Activated gamma-delta T cell treated with anti-CD3 and anti-CD28 coated beads, Interleukin-2, amount 50 U/mL, for 16 hours (primary cell): Measurements from ENCODE around the gene GLRX3.

Experiments used
- DNase-seq: peaks from one replicate; pipeline ENCODE4 v3.0.0-alpha.2; 2020; ENCODE audit warnings: low read depth

The GLRX3 gene

GRCh38 chr10:130208807-130209206 is 72.6 kb downstream of the GLRX3 start:
- no peak for DNase-seq

- no peak for DNase-seq
Observed at GRCh38 chr10:130212746-130213145, 76.6 kb downstream of the GLRX3 start.

- no peak for DNase-seq
Observed at GRCh38 chr10:130213286-130214080, 77.3 kb downstream of the GLRX3 start.

- no peak for DNase-seq
Observed at GRCh38 chr10:130214431-130214830, 78.2 kb downstream of the GLRX3 start.

GRCh38 chr10:130215151-130215930 is 79.2 kb downstream of the GLRX3 start:
- DNase-seq: no peak

DNA sequence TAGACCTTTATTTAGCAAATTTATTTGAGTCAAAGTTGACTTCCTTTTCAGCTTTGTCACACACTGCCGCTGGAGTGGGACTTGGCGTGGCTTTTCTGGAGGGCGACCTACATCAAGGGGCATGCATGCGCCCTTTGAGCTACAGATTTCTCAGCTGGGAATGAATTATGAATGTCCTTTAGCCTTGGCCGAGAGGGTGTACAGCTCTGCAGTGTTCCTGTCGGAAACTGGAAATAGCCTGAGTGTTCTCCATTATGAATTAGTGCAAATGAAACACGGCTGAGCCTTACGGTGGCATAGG is 79.7 kb downstream of the GLRX3 start:
- DNase-seq: no peak

DNA sequence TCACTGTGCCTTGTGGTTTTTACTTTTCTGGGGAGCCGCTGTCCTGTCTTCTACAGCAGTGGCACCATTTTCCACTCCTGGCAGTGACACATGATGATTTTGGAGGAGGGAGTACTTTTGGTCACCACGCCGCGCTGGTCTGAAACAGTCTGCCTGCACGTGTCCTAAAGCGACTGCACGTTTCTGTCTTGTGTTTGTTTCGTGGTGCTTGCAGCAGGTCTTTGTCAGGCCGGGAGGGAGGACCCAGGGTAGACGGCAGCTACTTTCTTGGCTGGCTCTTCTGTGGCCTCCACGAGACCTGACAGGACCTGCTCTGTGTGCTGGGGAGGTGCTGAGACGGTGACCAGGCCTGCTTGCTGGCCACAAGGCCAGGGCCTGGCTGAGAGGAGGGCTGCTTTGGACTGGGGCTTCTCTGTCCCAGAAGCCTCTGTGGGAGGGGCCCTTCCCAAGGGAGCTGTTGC is 82.0 kb downstream of the GLRX3 start:
- no peak for DNase-seq

- no peak for DNase-seq
Observed at GRCh38 chr10:130218936-130219335, 82.7 kb downstream of the GLRX3 start.

- DNase-seq: no peak
Observed at GRCh38 chr10:130220251-130221185, 84.3 kb downstream of the GLRX3 start.

DNA sequence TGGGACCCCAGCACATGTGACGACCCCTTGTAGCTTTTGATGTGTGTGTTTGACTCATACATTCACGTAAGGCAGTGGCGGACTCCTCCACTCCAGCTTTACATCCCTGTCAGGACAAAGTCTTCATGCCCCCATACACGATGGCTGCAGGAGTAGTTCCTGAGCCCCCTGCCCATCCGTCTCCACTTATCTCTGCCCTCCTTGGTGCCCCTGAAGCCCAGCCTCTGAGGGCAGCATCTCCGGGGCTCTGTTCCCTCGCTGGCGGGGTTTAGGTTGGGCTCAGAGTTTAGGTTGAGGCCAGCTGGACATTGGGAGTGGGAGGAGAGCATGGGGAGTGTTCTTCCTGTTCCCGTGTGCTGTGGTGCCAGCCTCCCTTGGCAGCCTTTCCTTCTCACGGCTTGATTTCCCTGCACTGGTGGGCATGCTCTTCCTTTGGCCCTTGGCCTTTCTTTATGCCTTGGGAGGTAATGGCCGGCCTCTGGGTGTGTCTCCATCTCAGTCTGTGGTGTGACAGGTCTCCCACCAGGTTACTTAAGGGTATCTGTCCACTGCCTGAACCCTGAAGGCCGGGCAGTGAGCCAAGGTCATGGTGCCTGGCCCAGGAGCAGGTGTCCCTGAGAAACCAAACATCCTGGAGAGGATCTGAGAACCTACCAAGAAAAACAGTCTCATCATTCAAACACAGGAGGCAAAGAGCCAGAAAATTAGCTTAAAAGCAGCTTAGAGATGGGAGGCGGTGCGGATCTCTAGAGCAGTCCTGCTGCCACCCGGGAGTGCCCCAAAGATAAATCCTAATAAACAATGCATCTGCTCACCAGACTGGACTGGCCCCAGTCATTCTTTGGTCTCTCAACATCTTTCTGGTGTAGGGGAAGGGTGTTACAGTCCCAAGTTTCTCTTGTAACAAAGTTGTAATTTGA is 85.5 kb downstream of the GLRX3 start:
- DNase-seq: no peak

DNA sequence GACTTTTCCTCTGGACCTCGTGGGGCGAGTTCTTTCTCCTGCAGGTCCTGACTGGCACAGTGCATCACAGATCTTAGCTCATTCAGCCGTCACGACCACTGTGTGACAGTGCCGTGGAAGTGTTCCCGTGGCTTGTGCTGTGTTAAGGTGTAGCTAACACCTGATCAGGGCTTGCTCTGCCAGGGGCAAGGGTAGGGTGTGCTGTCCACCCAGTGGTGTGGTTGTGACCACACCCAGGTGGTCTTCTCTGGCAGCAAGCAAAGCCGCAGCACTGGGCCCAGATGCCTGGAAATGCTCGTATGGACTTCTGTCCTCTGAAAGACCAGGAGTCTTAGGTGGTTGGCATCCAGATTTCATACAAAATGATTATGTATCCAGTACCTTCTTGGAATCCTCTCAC is 86.2 kb downstream of the GLRX3 start:
- no peak for DNase-seq

GRCh38 chr10:130224228-130224627 is 88.0 kb downstream of the GLRX3 start:
- no peak for DNase-seq

DNA sequence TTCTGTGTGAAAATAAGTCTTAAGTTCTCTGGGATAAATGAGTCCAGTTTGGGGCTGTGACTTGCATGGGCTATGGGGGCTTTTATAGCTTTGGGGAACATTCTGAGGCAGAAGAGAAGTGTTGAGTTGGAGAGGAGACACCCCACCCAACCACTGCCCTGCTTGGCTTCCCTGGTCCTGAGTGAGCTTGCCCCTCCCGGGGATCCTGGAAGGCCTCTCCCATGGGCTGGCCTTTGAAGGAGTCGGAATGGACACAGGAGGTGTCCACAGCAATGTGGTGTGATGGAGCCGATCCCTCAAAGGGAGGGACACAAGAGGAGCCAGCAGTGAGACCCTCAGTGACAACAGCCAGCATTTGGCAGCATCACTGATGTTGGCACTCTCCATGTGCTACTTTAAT is 89.8 kb downstream of the GLRX3 start:
- no peak for DNase-seq

DNA sequence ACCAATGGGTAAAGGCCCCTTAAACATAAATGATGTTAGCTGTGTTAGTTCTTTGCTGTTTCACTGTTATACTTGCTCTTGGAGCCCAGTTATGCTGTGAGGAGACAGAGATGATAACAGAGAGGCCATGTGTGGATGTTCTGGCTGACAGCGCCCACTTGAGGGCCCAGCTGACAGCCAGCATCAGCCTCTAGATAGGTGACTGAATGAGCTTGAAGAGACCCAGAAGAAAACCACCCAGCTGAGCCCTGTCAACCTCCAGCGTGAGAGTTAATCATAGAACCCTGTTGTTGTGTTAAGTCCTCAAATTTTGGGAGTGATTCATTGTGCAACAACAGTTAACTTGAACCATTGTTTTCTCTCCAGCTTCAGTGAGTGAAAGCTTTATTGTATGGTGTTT is 91.7 kb downstream of the GLRX3 start:
- no peak for DNase-seq
